Hypothalamus (tissue), 51 donors: ENCODE results near the gene CIAO2A.

ENCODE experiments used
- DNase-seq, 51 donors: peaks; one replicate each; lab custom pipeline; 2025; lab: John Stamatoyannopoulos, UW

The CIAO2A gene

GRCh38 chr15:64045774-64046420 lies 47.7 kb downstream of the CIAO2A start:
- DNase-seq, result peak in 6 of 51 donors; percentile 20 to 66 (median 32)

- DNase-seq, result peak in 1 of 51 donors; percentile 9
Measured at GRCh38 chr15:64045101-64045435, 48.6 kb downstream of the CIAO2A start.

- DNase-seq, result no peak
Measured at GRCh38 chr15:64044300-64045100, 49.1 kb downstream of the CIAO2A start.

- DNase-seq, result no peak
Measured at GRCh38 chr15:64038878-64039610, 54.6 kb downstream of the CIAO2A start.

GRCh38 chr15:64037966-64038365 lies 55.7 kb downstream of the CIAO2A start:
- DNase-seq, result no peak

- no peak for DNase-seq
Measured at GRCh38 chr15:64037116-64037515, 56.5 kb downstream of the CIAO2A start.

GRCh38 chr15:64035525-64035924 lies 58.1 kb downstream of the CIAO2A start:
- DNase-seq, result no peak

GRCh38 chr15:64034519-64034918 lies 59.1 kb downstream of the CIAO2A start:
- DNase-seq, result no peak

GRCh38 chr15:64032329-64032728 lies 61.3 kb downstream of the CIAO2A start:
- no peak for DNase-seq

GRCh38 chr15:64030123-64030522 lies 63.5 kb downstream of the CIAO2A start:
- no peak for DNase-seq

GRCh38 chr15:64029633-64030032 lies 64.0 kb downstream of the CIAO2A start:
- DNase-seq, result no peak

- peak in 37 of 51 donors; percentile 14 to 84 (median 57) for DNase-seq
Measured at GRCh38 chr15:64029110-64029509, 64.5 kb downstream of the CIAO2A start.

- DNase-seq, result no peak
Measured at GRCh38 chr15:64026591-64026990, 67.0 kb downstream of the CIAO2A start.

- DNase-seq, result no peak
Measured at GRCh38 chr15:64024172-64025050, 69.2 kb downstream of the CIAO2A start.

- DNase-seq, result no peak
Measured at GRCh38 chr15:64023220-64023619, 70.4 kb downstream of the CIAO2A start.

- no peak for DNase-seq
Measured at GRCh38 chr15:64022571-64022970, 71.1 kb downstream of the CIAO2A start.
